ENCODE measurements around the gene GSG1.

GRCh38 chr12:13091832-13092231, 11.6 kb downstream of the GSG1 start:
- TF ChIP-seq, protein P1, sequence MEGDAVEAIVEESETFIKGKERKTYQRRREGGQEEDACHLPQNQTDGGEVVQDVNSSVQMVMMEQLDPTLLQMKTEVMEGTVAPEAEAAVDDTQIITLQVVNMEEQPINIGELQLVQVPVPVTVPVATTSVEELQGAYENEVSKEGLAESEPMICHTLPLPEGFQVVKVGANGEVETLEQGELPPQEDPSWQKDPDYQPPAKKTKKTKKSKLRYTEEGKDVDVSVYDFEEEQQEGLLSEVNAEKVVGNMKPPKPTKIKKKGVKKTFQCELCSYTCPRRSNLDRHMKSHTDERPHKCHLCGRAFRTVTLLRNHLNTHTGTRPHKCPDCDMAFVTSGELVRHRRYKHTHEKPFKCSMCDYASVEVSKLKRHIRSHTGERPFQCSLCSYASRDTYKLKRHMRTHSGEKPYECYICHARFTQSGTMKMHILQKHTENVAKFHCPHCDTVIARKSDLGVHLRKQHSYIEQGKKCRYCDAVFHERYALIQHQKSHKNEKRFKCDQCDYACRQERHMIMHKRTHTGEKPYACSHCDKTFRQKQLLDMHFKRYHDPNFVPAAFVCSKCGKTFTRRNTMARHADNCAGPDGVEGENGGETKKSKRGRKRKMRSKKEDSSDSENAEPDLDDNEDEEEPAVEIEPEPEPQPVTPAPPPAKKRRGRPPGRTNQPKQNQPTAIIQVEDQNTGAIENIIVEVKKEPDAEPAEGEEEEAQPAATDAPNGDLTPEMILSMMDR (IDR thresholded peaks at IDR 0.05): no peak
- no peak for TF ChIP-seq ZFX (IDR thresholded peaks at IDR 0.05; ENCODE audit: borderline replicate concordance)

Measured in 22Rv1 (cell line).